Hematopoietic multipotent progenitor cell treated with erythropoietin and hydrocortisone succinate and interleukin-3 and kit ligand, for 17 days (in vitro differentiated cells): Measurements from ENCODE around the gene HEG1.
"Not testable (repeated sequence)": the region's sequence is repeated elsewhere in the genome, so short reads cannot be mapped to it uniquely, and the experiment has no call there.

Source experiments
- DNase-seq: peaks from one replicate; pipeline ENCODE4 v3.0.0-alpha.2; 2015; ENCODE audit warnings: low spot score

Gene HEG1

GRCh38 chr3:124986192-124987143 is 69.3 kb downstream of the HEG1 start:
- no peak for DNase-seq

- DNase-seq, result no peak
These were observed 70.4 kb downstream of the HEG1 start for GRCh38 chr3:124985349-124985748.

GRCh38 chr3:124984754-124985153 is 71.0 kb downstream of the HEG1 start:
- DNase-seq, result no peak

- DNase-seq, result no peak
These were observed 72.9 kb downstream of the HEG1 start for GRCh38 chr3:124982855-124983254.

GRCh38 chr3:124981472-124981871 is 74.3 kb downstream of the HEG1 start:
- no peak for DNase-seq

GRCh38 chr3:124978627-124979026 is 77.2 kb downstream of the HEG1 start:
- no peak for DNase-seq

- no peak for DNase-seq
These were observed 79.4 kb downstream of the HEG1 start for GRCh38 chr3:124976383-124976782.

- DNase-seq, result no peak
These were observed 81.1 kb downstream of the HEG1 start for GRCh38 chr3:124974691-124975090.

GRCh38 chr3:124973290-124973689 is 82.5 kb downstream of the HEG1 start:
- no peak for DNase-seq

- no peak for DNase-seq
These were observed 83.3 kb downstream of the HEG1 start for GRCh38 chr3:124972457-124972856.

- no peak for DNase-seq
These were observed 85.7 kb downstream of the HEG1 start for GRCh38 chr3:124969963-124970722.

- no peak for DNase-seq
These were observed 86.6 kb downstream of the HEG1 start for GRCh38 chr3:124969190-124969589.

- no peak for DNase-seq
These were observed 87.8 kb downstream of the HEG1 start for GRCh38 chr3:124967964-124968363.

- no peak for DNase-seq
These were observed 89.0 kb downstream of the HEG1 start for GRCh38 chr3:124966521-124967445.

- no peak for DNase-seq
These were observed 90.4 kb downstream of the HEG1 start for GRCh38 chr3:124965413-124965812.

GRCh38 chr3:124964387-124964786 is 91.4 kb downstream of the HEG1 start:
- DNase-seq, result no peak

GRCh38 chr3:124963755-124964154 is 92.0 kb downstream of the HEG1 start:
- no peak for DNase-seq

- DNase-seq, result no peak
These were observed 93.3 kb downstream of the HEG1 start for GRCh38 chr3:124962403-124962940.

GRCh38 chr3:124960698-124961097 is 95.1 kb downstream of the HEG1 start:
- DNase-seq, result no peak

- no peak for DNase-seq
These were observed 95.7 kb downstream of the HEG1 start for GRCh38 chr3:124960105-124960504.

GRCh38 chr3:124957951-124958350 is 97.8 kb downstream of the HEG1 start:
- not testable (repeated sequence) for DNase-seq
